Caco-2 (cell line): ENCODE data around the gene RRH. TPM values are rescaled to one million over a fixed set of nuclear protein-coding genes. Genes with fewer than 3 reads are reported as not detected.
A peak's percentile ranks its signal among the peaks of the same experiment; 100 is the strongest.

Source experiments
- BruUV-seq: library from RNA; stranded (reverse); fragments of 400-500 nt; replicated peaks from 2 replicates; lab custom pipeline; 2021; lab: Mats Ljungman, UMichigan
- CTCF ChIA-PET: fragments of 300-600 bp; sonication (Branson Sonifier 250); formaldehyde crosslinking; loops from one replicate; lab custom pipeline; 2022; ENCODE audit warnings: antibody characterized with exemption; lab: Charles Lee
- POLR2A ChIA-PET: fragments of 300-600 bp; sonication (Branson Sonifier 250); formaldehyde crosslinking; loops from one replicate; lab custom pipeline; 2022; ENCODE audit warnings: antibody characterized with exemption; lab: Charles Lee
- DNase-seq, 2 experiments: peaks; one replicate each; pipeline versions ENCODE4 v3.0.0 to v3.0.0-alpha.2; 2020 to 2022
- H3K27me3 ChIP-seq: replicated peaks from 2 replicates; pipeline ENCODE4 v1.6.0; 2011; ENCODE audit warnings: low read length; ENCODE audit not compliant: control insufficient read depth, insufficient read depth
- H3K36me3 ChIP-seq: 2 replicates; pipeline ENCODE4 v1.5.1; 2011; ENCODE audit warnings: low read length; ENCODE audit not compliant: control insufficient read depth, insufficient read depth
- H3K4me1 ChIP-seq: fragments of 250-450 bp; sonication (Bioruptor Pico); 2 replicates; pipeline ENCODE4 v1.5.1; 2020; ENCODE audit warnings: mild to moderate bottlenecking
- H3K4me3 ChIP-seq: 2 replicates; pipeline ENCODE4 v1.5.1; 2011; ENCODE audit warnings: low read depth, mild to moderate bottlenecking, control low read depth, low read length
- H3K9me3 ChIP-seq: fragments of 250-450 bp; sonication (Bioruptor Pico); 2 replicates; pipeline ENCODE4 v1.5.1; 2020; ENCODE audit warnings: mild to moderate bottlenecking, moderate library complexity
- H3K27ac Mint-ChIP-seq: one replicate; pipeline ENCODE4 v1.8.0; 2022; ENCODE audit warnings: mixed read lengths; ENCODE audit not compliant: unreplicated experiment
- H3K27me3 Mint-ChIP-seq: one replicate; pipeline ENCODE4 v1.8.0; 2022; ENCODE audit warnings: mixed read lengths; ENCODE audit not compliant: insufficient read depth, unreplicated experiment
- H3K36me3 Mint-ChIP-seq: one replicate; pipeline ENCODE4 v1.8.0; 2022; ENCODE audit warnings: mild to moderate bottlenecking, mixed read lengths; ENCODE audit not compliant: insufficient read depth, unreplicated experiment
- H3K4me1 Mint-ChIP-seq: one replicate; pipeline ENCODE4 v1.8.0; 2022; ENCODE audit warnings: low read depth, mixed read lengths; ENCODE audit not compliant: unreplicated experiment
- H3K4me3 Mint-ChIP-seq: one replicate; pipeline ENCODE4 v1.8.0; 2022; ENCODE audit warnings: mild to moderate bottlenecking, moderate library complexity, mixed read lengths; ENCODE audit not compliant: unreplicated experiment
- H3K9me3 Mint-ChIP-seq: one replicate; pipeline ENCODE4 v1.8.0; 2022; ENCODE audit warnings: mixed read lengths; ENCODE audit not compliant: unreplicated experiment
- CTCF ChIP-seq, 2 experiments: fragments of 200-600 bp in 1 of 2; IDR thresholded peaks; 1 replicate in 1 of 2; 2 replicates in 1 of 2; pipeline versions ENCODE4 v1.5.1 to v1.8.0; 2011 to 2022; ENCODE audit warnings: antibody characterized with exemption in 1 of 2, control low read depth in 1 of 2, inconsistent platforms in 1 of 2, low read depth in 1 of 2, low read length in 1 of 2, mild to moderate bottlenecking in 1 of 2, moderate library complexity in 1 of 2; ENCODE audit not compliant: insufficient read depth in 1 of 2, severe bottlenecking in 1 of 2, unreplicated experiment in 1 of 2
- intact Hi-C: fragments of 100-400 bp; cut with micrococcal nuclease; formaldehyde crosslinking; loops from one replicate; pipeline ENCODE4 v1.10.0; 2022; ENCODE audit not compliant: unreplicated experiment
- total RNA-seq: library from RNA; stranded (reverse); gene quantifications from 2 replicates; pipeline ENCODE4 v1.2.3, GENCODE V29; 2022

Gene RRH
- total RNA-seq, 1 experiment from 2014 or later, result 0.34 TPM

- Histone ChIP-seq H3K4me3 (no peak overlapping the region), H3K36me3 (no peaks in the 10 kb centered on the region), H3K27me3 (no peaks in the 10 kb centered on the region), H3K9me3 (no peaks in the 10 kb centered on the region), H3K4me1 (no peaks in the 10 kb centered on the region)
- Mint-ChIP-seq H3K4me1 (no peaks in the 10 kb centered on the region), H3K27ac (no peak overlapping the region), H3K9me3 (no peaks in the 10 kb centered on the region), H3K4me3 (no peak overlapping the region), H3K36me3 (no peaks in the 10 kb centered on the region), H3K27me3 (peaks cover 10% of the 10 kb centered on the region)
- intact Hi-C loops, result loop anchor here (10.0 kb wide), 1 partner anchor 236 kb away; the partner anchor contains the start of gene MCUB
- CTCF ChIA-PET, result no interaction called here
- no peak for DNase-seq
- POLR2A ChIA-PET, result no interaction called here
- no TSS peak for BruUV-seq
- TF ChIP-seq CTCF (IDR thresholded peaks at IDR 0.05; ENCODE audit: insufficient read depth in 1 of 2, low read depth in 1 of 2, low read length in 1 of 2, severe bottlenecking in 1 of 2, unreplicated experiment in 1 of 2), result no peak
Measured at GRCh38 chr4:109801099-109801789, 26.5 kb upstream of the RRH start.

- no peak within 1 kb of the TSS for H3K4me3 ChIP-seq
- no peaks in the 10 kb centered on the region for H3K4me1 Mint-ChIP-seq
- peaks cover 10% of the 10 kb centered on the region for H3K27me3 Mint-ChIP-seq
- no peaks in the 10 kb centered on the region for H3K9me3 ChIP-seq
- intact Hi-C loops, result loop anchor here (10.0 kb wide), 1 partner anchor 237 kb away; the partner anchor contains the start of gene MCUB
- no peaks in the 10 kb centered on the region for H3K9me3 Mint-ChIP-seq
- DNase-seq, result no peak
- CTCF ChIA-PET, result no interaction called here
- no peak for TF ChIP-seq CTCF (IDR thresholded peaks at IDR 0.05; ENCODE audit: insufficient read depth in 1 of 2, low read depth in 1 of 2, low read length in 1 of 2, severe bottlenecking in 1 of 2, unreplicated experiment in 1 of 2)
- H3K4me1 ChIP-seq, result no peaks in the 10 kb centered on the region
- no peaks in the 10 kb centered on the region for H3K27me3 ChIP-seq
- H3K27ac Mint-ChIP-seq, result no peak within 1 kb of the TSS
- BruUV-seq, result no TSS peak
- POLR2A ChIA-PET, result interaction anchor here (0.9 kb wide), 1 partner anchor 13 kb away, joined by 4 read pairs; no protein-coding TSS in a partner anchor
- H3K36me3 Mint-ChIP-seq, result no peaks in the 10 kb centered on the region
- H3K4me3 Mint-ChIP-seq, result no peak within 1 kb of the TSS
- H3K36me3 ChIP-seq, result no peaks in the 10 kb centered on the region
Measured at GRCh38 chr4:109801895-109802319, 25.9 kb upstream of the RRH start, which contains the start of gene CFI. Gene CFI, minus strand, starts transcription at chr4:109801999. Its CDS starts 28 bp downstream, at chr4:109801971.

- Histone ChIP-seq H3K4me1 (no peaks in the 10 kb centered on the region), H3K9me3 (no peaks in the 10 kb centered on the region), H3K36me3 (no peaks in the 10 kb centered on the region), H3K4me3 (no peak overlapping the region), H3K27me3 (no peaks in the 10 kb centered on the region)
- ChIA-PET CTCF (interaction anchor here (0.5 to 1.1 kb wide), 5 partner anchors 9 to 383 kb away, joined by 3 to 5 read pairs (median 3); no protein-coding TSS in a partner anchor), POLR2A (no interaction called here)
- intact Hi-C loops, result loop anchor here (1.0 to 10.0 kb wide), 3 partner anchors 75 to 382 kb away; partner anchors contain the start of gene MCUB
- H3K27ac Mint-ChIP-seq, result no peak overlapping the region
- DNase-seq, result peak; percentile 29 to 33
- H3K4me1 Mint-ChIP-seq, result no peaks in the 10 kb centered on the region
- peak in 1 of 2 experiments; percentile 47 for TF ChIP-seq CTCF (IDR thresholded peaks at IDR 0.05; ENCODE audit: insufficient read depth in 1 of 2, low read depth in 1 of 2, low read length in 1 of 2, severe bottlenecking in 1 of 2, unreplicated experiment in 1 of 2)
- H3K36me3 Mint-ChIP-seq, result no peaks in the 10 kb centered on the region
- no TSS peak for BruUV-seq
- no peaks in the 10 kb centered on the region for H3K9me3 Mint-ChIP-seq
- H3K4me3 Mint-ChIP-seq, result no peak overlapping the region
- H3K27me3 Mint-ChIP-seq, result peaks cover 5% of the 10 kb centered on the region
Measured at GRCh38 chr4:109803924-109804571, 23.7 kb upstream of the RRH start.
